MM.1S (cell line): Measurements from ENCODE around the gene ZBTB1.

Experiments used
- DNase-seq: peaks from one replicate; pipeline ENCODE4 v3.0.0-alpha.2; 2015
- H2AFZ ChIP-seq: fragments of 300-600 bp; sonication (generic); 2 replicates; pipeline ENCODE4 v1.6.0; 2016; ENCODE audit warnings: antibody characterized with exemption, low read length
- H3F3A ChIP-seq: fragments of 300-600 bp; sonication (generic); 2 replicates; pipeline ENCODE4 v1.6.1; 2016; ENCODE audit warnings: mild to moderate bottlenecking, antibody characterized with exemption, low read length, moderate library complexity, mixed read lengths; ENCODE audit not compliant: insufficient read depth
- H3K27ac ChIP-seq: fragments of 300-600 bp; sonication (generic); 2 replicates; pipeline ENCODE4 v1.5.1; 2016; ENCODE audit warnings: mild to moderate bottlenecking, low read length
- H3K27me3 ChIP-seq: fragments of 300-600 bp; sonication (generic); replicated peaks from 2 replicates; pipeline ENCODE4 v1.6.0; 2016; ENCODE audit warnings: low read length; ENCODE audit not compliant: insufficient read depth
- H3K36me3 ChIP-seq: fragments of 300-600 bp; sonication (generic); replicated peaks from 2 replicates; pipeline ENCODE4 v1.6.1; 2016; ENCODE audit warnings: mild to moderate bottlenecking, low read length, mixed read lengths; ENCODE audit not compliant: insufficient read depth
- H3K4me1 ChIP-seq: fragments of 300-600 bp; sonication (generic); 2 replicates; pipeline ENCODE4 v1.6.1; 2016; ENCODE audit warnings: low read length, mixed read lengths
- H3K4me2 ChIP-seq: fragments of 300-600 bp; sonication (generic); 2 replicates; pipeline ENCODE4 v1.6.0; 2016; ENCODE audit warnings: low read depth, low read length
- H3K4me3 ChIP-seq: fragments of 300-600 bp; sonication (generic); 2 replicates; pipeline ENCODE4 v1.5.1; 2016; ENCODE audit warnings: low read length, mixed read lengths
- H3K79me2 ChIP-seq: fragments of 300-600 bp; sonication (generic); 2 replicates; pipeline ENCODE4 v1.6.1; 2016; ENCODE audit warnings: mixed run types, low read length, mixed read lengths
- H3K9ac ChIP-seq: fragments of 300-600 bp; sonication (generic); 2 replicates; pipeline ENCODE4 v1.6.1; 2016; ENCODE audit warnings: low read length, mixed read lengths
- H3K9me2 ChIP-seq: fragments of 300-600 bp; sonication (generic); replicated peaks from 2 replicates; pipeline ENCODE4 v1.6.1; 2016; ENCODE audit warnings: mild to moderate bottlenecking, low read length, mixed read lengths; ENCODE audit not compliant: insufficient read depth
- H3K9me3 ChIP-seq: fragments of 300-600 bp; sonication (generic); replicated peaks from 2 replicates; pipeline ENCODE4 v1.6.1; 2016; ENCODE audit warnings: mild to moderate bottlenecking, low read length, mixed read lengths; ENCODE audit not compliant: insufficient read depth
- H4K20me1 ChIP-seq: fragments of 300-600 bp; sonication (generic); 2 replicates; pipeline ENCODE4 v1.6.1; 2016; ENCODE audit warnings: mild to moderate bottlenecking, low read length, moderate library complexity, mixed read lengths; ENCODE audit not compliant: insufficient read depth
- EZH2 ChIP-seq: fragments of 300-600 bp; sonication (generic); optimal IDR thresholded peaks from 2 replicates; pipeline ENCODE3; 2017; ENCODE audit warnings: low read depth, mild to moderate bottlenecking, antibody characterized with exemption, low read length, mixed read lengths
- EZH2phosphoT487 ChIP-seq: fragments of 300-600 bp; sonication (generic); IDR thresholded peaks from 2 replicates; pipeline ENCODE4 v1.6.1; 2018; ENCODE audit warnings: antibody characterized with exemption, low read length
- TF ChIP-seq, protein P1 (sequence below): fragments of 300-600 bp; sonication (generic); IDR thresholded peaks from 2 replicates; pipeline ENCODE4 v1.5.1; 2016; ENCODE audit warnings: antibody characterized with exemption, low read length, mixed read lengths

Gene ZBTB1

GRCh38 chr14:64522591-64523355 is 18.2 kb downstream of the ZBTB1 start:
- no peak overlapping the region for H2AFZ ChIP-seq
- TF ChIP-seq, protein P1, sequence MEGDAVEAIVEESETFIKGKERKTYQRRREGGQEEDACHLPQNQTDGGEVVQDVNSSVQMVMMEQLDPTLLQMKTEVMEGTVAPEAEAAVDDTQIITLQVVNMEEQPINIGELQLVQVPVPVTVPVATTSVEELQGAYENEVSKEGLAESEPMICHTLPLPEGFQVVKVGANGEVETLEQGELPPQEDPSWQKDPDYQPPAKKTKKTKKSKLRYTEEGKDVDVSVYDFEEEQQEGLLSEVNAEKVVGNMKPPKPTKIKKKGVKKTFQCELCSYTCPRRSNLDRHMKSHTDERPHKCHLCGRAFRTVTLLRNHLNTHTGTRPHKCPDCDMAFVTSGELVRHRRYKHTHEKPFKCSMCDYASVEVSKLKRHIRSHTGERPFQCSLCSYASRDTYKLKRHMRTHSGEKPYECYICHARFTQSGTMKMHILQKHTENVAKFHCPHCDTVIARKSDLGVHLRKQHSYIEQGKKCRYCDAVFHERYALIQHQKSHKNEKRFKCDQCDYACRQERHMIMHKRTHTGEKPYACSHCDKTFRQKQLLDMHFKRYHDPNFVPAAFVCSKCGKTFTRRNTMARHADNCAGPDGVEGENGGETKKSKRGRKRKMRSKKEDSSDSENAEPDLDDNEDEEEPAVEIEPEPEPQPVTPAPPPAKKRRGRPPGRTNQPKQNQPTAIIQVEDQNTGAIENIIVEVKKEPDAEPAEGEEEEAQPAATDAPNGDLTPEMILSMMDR = no peak
- TF ChIP-seq EZH2 = no peak
- TF ChIP-seq EZH2phosphoT487 = no peak
- no peaks in the 10 kb centered on the region for H3K9me3 ChIP-seq
- no peaks in the 10 kb centered on the region for H3K27me3 ChIP-seq
- peak overlapping the region; percentile 19; the same call in 1 of the 2 replicates for H3K9ac ChIP-seq
- H3K36me3 ChIP-seq = no peaks in the 10 kb centered on the region
- no peaks in the 10 kb centered on the region for H3K9me2 ChIP-seq
- H4K20me1 ChIP-seq = peaks cover 8% of the 10 kb centered on the region
- peak overlapping the region; percentile 44 for H3K4me3 ChIP-seq
- peaks cover 24% of the 10 kb centered on the region for H3K4me1 ChIP-seq
- H3K27ac ChIP-seq = peak overlapping the region; percentile 76
- peak; percentile 61 for DNase-seq
- H3K79me2 ChIP-seq = peaks cover 52% of the 10 kb centered on the region
- H3F3A ChIP-seq = peaks cover 20% of the 10 kb centered on the region
- peak overlapping the region; percentile 86 for H3K4me2 ChIP-seq

DNA sequence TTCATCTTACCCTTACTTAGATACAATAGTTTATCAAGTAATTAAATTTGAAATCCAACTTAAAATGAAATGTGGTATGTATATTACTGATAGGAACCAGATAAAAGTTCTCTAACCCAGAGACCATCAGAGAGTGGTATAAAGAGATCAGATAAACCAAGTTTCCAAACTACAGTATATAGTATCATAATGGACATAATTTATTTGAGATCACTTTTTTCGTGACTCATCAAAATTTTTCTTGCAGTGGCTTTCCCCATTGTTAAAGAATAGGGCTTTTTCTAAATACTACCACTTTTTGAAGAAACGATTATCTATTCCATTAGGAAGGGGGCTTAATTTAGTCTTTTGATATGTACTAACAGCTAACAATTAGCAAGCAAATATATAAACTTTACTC is 20.8 kb downstream of the ZBTB1 start:
- Histone ChIP-seq H3K9me3 (no peaks in the 10 kb centered on the region), H4K20me1 (peaks cover 8% of the 10 kb centered on the region), H3K79me2 (peaks cover 27% of the 10 kb centered on the region), H3K4me2 (no peak overlapping the region), H2AFZ (no peak overlapping the region), H3K36me3 (no peaks in the 10 kb centered on the region), H3K9ac (no peak overlapping the region), H3K27me3 (no peaks in the 10 kb centered on the region), H3F3A (peaks cover 20% of the 10 kb centered on the region), H3K27ac (no peak overlapping the region), H3K4me1 (peaks cover 18% of the 10 kb centered on the region), H3K4me3 (no peak overlapping the region), H3K9me2 (no peaks in the 10 kb centered on the region)
- no peak for DNase-seq
- TF ChIP-seq EZH2phosphoT487 = no peak
- TF ChIP-seq, protein P1 = no peak
- no peak for TF ChIP-seq EZH2

DNA sequence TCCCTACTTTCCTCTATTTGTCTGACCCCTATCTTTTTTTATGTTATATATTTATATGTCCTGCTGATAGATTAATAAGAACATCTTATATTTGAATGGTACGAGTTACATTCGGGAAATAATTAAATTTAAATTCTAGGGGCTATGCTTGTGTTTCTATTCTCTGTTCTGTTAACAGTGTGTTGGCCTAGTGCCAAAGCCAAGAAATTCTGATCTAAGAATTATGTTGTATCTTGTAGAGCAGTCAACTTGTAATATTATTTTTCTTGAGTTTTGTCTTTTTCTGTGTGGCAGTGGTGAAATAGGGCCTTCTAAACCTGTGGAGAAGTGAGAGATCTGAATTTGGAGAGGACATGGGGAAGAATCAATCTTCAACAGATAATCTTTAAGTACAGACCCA is 27.0 kb downstream of the ZBTB1 start:
- no peak for DNase-seq
- Histone ChIP-seq H3K9me3 (no peaks in the 10 kb centered on the region), H3K4me3 (no peak overlapping the region), H3K27ac (no peak overlapping the region), H3K4me1 (no peaks in the 10 kb centered on the region), H3K4me2 (no peak overlapping the region), H3K79me2 (no peaks in the 10 kb centered on the region), H3K36me3 (no peaks in the 10 kb centered on the region), H3K9me2 (no peaks in the 10 kb centered on the region), H2AFZ (no peak overlapping the region), H3K27me3 (no peaks in the 10 kb centered on the region), H3F3A (no peaks in the 10 kb centered on the region), H3K9ac (no peak overlapping the region), H4K20me1 (no peaks in the 10 kb centered on the region)
- TF ChIP-seq, protein P1 = no peak
- TF ChIP-seq EZH2 (no peak), EZH2phosphoT487 (no peak)
